ENCODE measurements around the gene FBXO10.
"Not testable (repeated sequence)": the region's sequence is repeated elsewhere in the genome, so short reads cannot be mapped to it uniquely, and the experiment has no call there.

Gene FBXO10

DNA sequence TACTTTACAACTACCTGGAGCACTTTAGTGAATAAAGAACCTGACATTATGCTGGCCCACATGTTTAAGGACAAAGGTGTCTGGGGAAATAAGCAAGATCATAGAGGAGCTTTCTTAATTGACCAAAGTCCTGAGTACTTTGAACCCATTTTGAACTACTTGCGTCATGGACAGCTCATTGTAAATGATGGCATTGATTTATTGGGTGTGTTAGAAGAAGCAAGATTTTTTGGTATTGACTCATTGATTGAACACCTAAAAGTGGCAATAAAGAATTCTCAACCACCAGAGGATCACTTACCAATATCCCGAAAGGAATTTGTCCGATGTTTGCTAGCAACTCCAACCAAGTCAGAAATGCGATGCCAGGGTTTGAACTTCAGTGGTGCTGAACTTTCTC lies 98.7 kb downstream of the FBXO10 start:
- DNase-seq (ENCODE audit: low read depth): not testable (repeated sequence)

GRCh38 chr9:37476930-37477329 lies 99.2 kb downstream of the FBXO10 start:
- DNase-seq (ENCODE audit: low read depth): no peak

DNA sequence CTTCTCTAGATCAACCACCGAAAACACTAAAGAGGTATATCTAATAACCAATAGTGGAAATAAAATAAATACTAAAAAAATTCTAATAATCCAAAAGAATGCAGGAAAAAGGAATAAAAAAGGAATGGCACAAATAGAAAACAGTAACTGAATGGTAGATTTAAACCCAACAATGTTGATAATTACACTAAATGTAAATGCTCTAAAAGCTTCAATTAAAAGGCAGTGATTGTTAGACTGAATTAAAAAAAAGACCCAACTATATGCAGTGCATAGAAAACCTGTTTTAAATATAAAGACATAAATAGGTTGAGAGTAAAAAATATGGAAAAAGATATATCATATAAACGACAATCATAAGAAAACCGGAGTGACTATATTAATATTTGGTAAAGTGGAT lies 101.7 kb downstream of the FBXO10 start:
- DNase-seq (ENCODE audit: low read depth): no peak

- not testable (repeated sequence) for DNase-seq (ENCODE audit: low read depth)
Measured at GRCh38 chr9:37473982-37474381, 102.2 kb downstream of the FBXO10 start.

GRCh38 chr9:37471942-37472684 lies 104.1 kb downstream of the FBXO10 start:
- DNase-seq (ENCODE audit: low read depth): no peak

DNA sequence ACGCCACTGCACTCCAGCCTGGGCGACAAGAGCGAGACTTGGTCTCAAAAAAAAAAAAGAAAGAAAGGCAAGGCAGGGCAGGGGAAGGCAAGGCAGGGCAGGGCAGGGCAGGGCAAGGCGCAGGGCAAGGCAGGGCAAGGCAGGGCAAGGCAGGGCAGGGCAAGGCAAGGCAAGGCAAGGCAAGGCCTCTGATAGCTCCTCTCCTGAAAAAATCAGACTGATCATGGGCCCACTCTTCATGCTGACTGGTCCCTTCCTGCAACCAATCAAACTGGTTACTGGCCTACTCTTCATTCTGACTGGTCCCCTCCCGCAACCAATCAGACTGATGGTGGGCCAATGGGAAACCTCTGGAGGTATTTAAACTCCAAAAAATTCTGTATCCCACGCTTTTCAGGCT lies 107.6 kb downstream of the FBXO10 start:
- DNase-seq (ENCODE audit: low read depth): no peak

GRCh38 chr9:37467530-37467929 lies 108.7 kb downstream of the FBXO10 start:
- DNase-seq (ENCODE audit: low read depth): not testable (repeated sequence)

GRCh38 chr9:37466037-37466709 lies 110.0 kb downstream of the FBXO10 start:
- DNase-seq (ENCODE audit: low read depth): peak; percentile 7

DNA sequence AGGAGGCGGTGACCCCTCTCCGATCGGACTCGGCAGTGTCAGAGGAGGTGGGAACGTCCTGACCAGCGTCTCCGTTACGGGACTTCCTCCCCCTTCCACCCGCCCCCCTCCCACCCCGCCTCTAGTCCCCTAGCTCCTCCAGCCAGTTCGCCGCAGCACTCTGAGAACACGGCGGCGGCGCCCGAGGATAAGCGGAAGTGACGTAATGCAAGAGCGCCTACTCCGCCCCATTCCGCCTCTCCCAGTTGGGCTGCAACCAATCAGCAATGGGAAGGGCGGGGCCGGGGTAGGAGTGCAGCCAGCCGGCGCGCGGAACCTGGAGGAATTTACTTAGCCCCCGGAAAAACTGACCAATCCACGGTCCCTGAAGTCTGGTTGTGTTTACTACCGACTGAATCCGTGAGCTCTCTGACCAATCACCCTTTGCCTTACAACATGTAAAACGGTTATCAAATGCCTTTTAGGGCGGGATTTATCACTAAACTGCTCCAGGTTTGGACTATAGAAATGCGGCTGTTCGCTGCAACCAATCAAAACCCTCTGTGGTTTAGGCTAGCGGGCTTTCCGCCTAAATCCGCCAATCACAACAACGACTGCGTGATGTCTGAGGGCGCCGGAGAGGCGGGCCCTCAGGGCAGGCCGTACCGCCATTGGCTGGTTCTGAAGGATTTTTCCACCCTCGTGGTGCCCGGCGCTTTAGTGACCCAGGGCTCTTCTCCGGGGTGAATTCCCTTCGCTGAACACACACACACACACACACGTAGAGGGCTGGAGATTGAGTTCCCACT lies 110.7 kb downstream of the FBXO10 start, which contains the start of gene ZBTB5:
Gene ZBTB5, minus strand, starts transcription at position 202 of the 788 bp plus-strand sequence. CDS start 22,899 bp downstream, outside the sequence.
- DNase-seq (ENCODE audit: low read depth): peak; percentile 98

DNA sequence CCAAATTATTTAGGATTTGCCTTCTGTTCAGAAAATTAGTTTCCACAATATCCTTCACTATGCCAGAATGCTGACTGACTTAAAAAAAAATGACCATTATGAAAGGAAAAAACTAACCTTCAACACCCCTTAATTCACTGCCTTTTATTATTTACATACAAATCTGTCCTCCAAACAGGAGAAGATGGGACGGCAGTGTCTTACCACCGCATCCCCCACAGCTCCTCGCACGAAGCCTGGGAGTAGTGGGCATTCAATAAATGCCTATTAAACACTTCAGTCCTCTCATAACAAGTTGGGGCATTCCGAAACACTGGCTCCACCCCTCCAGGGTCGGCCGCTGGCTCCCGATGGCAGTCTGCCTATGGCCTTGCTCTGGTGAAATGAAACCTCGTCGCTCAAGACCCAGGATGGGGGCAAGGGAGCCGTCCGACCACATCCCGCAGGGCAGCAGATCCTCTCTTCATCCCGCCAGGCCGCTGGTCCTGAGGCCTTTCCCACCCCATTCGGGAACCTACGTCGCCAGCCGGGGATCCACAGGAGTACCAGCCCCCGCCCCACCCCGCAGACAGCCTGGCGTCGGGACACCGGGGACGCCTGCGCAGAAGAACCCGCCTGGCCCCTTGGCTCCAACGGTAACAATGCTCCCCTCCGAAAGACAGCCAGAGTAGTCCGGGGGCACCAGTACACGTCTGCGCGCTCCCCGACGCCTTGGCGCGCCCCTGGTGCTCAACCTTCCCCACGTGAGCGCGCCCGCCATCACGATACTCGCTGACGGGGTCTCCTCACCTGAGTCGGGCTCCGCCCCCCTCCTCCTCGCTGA lies 111.5 kb downstream of the FBXO10 start:
- peak; percentile 74 for DNase-seq (ENCODE audit: low read depth)

DNA sequence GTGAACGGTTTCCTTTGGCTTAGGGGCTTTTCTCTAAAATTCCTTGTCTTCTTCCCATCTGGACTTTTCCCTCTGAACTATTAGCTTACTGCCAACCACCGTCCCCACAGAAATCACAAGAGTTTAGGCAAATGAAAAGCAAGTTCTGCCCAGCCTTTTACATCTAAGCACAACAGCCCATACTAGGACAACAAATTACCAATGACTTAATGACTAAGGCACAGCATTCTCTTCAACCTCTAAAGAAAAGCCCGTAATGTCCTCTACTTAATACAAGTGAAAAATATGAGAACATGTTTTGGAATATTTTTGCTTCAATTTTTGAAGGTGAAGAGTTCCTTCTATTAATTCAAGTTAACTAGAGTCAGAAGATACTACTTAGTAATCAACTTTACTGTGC lies 112.2 kb downstream of the FBXO10 start:
- no peak for DNase-seq (ENCODE audit: low read depth)
